ENCODE measurements around the gene LRRC8D.

DNA sequence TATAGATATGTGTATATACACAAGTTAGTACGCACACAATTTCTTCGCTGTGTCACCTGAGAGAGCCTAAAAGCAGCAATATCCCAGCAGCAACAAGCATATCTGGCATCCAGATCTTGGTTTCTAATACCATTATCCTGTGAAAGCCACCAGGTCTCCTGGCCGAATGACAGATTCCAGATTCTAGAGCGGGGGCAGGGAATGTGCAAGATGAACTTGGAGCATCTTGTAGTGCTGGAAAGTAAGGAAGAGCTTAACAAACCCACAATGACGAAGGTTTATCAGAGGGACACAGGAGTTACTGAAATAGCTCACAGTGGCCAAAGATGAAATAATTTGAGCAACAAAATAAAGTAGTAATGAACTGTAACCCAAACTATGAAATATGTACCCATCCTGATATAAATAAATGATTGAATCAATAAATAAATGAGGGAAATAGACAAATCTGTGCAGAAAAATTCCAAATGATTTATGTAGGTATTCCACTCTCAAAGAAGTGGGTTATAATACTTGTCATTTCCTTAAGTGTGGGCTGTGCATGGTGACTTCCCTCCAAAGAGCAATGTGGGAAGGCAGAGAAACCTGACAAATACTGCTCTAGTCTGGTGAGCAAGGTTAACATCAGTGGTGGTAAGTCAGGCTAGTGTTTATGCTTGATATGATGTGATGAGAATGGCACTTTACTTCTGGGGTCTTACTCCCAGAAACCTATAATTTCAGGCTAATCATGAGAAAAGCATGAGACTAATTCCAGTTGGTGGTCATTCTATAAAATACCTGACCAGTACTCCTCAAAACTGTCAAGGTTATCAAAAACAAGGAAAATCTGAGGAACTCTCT is 67.9 kb downstream of the LRRC8D start:
- TF ChIP-seq, protein P1, sequence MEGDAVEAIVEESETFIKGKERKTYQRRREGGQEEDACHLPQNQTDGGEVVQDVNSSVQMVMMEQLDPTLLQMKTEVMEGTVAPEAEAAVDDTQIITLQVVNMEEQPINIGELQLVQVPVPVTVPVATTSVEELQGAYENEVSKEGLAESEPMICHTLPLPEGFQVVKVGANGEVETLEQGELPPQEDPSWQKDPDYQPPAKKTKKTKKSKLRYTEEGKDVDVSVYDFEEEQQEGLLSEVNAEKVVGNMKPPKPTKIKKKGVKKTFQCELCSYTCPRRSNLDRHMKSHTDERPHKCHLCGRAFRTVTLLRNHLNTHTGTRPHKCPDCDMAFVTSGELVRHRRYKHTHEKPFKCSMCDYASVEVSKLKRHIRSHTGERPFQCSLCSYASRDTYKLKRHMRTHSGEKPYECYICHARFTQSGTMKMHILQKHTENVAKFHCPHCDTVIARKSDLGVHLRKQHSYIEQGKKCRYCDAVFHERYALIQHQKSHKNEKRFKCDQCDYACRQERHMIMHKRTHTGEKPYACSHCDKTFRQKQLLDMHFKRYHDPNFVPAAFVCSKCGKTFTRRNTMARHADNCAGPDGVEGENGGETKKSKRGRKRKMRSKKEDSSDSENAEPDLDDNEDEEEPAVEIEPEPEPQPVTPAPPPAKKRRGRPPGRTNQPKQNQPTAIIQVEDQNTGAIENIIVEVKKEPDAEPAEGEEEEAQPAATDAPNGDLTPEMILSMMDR (IDR thresholded peaks at IDR 0.05) = no peak
- TF ChIP-seq POLR2A (IDR thresholded peaks at IDR 0.05) (no peak), EP300 (IDR thresholded peaks at IDR 0.05) (no peak)

Measured in ovary (tissue), 3 donors.